H54 (cell line): Measurements from ENCODE around the gene ZFAND3.

Experiments
- DNase-seq: peaks from one replicate; pipeline ENCODE4 v3.0.0; 2011; ENCODE audit warnings: low spot score, mixed read lengths; ENCODE audit not compliant: insufficient read length
- FAIRE-seq: peaks from 3 replicates; lab custom pipeline; 2011; peaks lifted over from hg19 to GRCh38; lab: Jason Lieb, UNC
- POLR2A ChIP-seq: IDR thresholded peaks from 2 replicates; pipeline ENCODE4 v1.6.1; 2011; ENCODE audit warnings: low read depth, mild to moderate bottlenecking, low read length

The ZFAND3 gene

GRCh38 chr6:38188677-38189335 lies 369.3 kb downstream of the ZFAND3 start:
- FAIRE-seq (no peak), DNase-seq (no peak)
- no peak for TF ChIP-seq POLR2A

- TF ChIP-seq POLR2A: no peak
- no peak for DNase-seq
- no peak for FAIRE-seq
Observed at GRCh38 chr6:38191418-38191817, 371.9 kb downstream of the ZFAND3 start.

- DNase-seq: no peak
- no peak for FAIRE-seq
- TF ChIP-seq POLR2A: no peak
Observed at GRCh38 chr6:38192011-38192410, 372.5 kb downstream of the ZFAND3 start.

GRCh38 chr6:38192487-38192886 lies 373.0 kb downstream of the ZFAND3 start:
- TF ChIP-seq POLR2A: no peak
- FAIRE-seq: no peak
- DNase-seq: no peak

- DNase-seq: no peak
- TF ChIP-seq POLR2A: no peak
- FAIRE-seq: no peak
Observed at GRCh38 chr6:38193051-38193450, 373.5 kb downstream of the ZFAND3 start.

GRCh38 chr6:38193481-38194281 lies 374.2 kb downstream of the ZFAND3 start:
- DNase-seq (no peak), FAIRE-seq (no peak)
- TF ChIP-seq POLR2A: no peak

GRCh38 chr6:38194282-38194572 lies 374.7 kb downstream of the ZFAND3 start:
- TF ChIP-seq POLR2A: no peak
- DNase-seq (no peak), FAIRE-seq (no peak)

- no peak for TF ChIP-seq POLR2A
- DNase-seq (no peak), FAIRE-seq (no peak)
Observed at GRCh38 chr6:38194589-38194988, 375.1 kb downstream of the ZFAND3 start.

- no peak for FAIRE-seq
Observed at GRCh38 chr6:38195113-38195635, 375.6 kb downstream of the ZFAND3 start.

GRCh38 chr6:38198219-38198618 lies 378.7 kb downstream of the ZFAND3 start:
- no peak for TF ChIP-seq POLR2A
- no peak for DNase-seq

More at GRCh38 chr6:38195113-38195635, 375.6 kb downstream of the ZFAND3 start:
- DNase-seq: no peak
- no peak for TF ChIP-seq POLR2A

More at GRCh38 chr6:38198219-38198618, 378.7 kb downstream of the ZFAND3 start:
- FAIRE-seq: no peak
